IPS-NIHi11 (cell line): ENCODE results near the gene DLG4.
A peak's percentile ranks its signal among the peaks of the same experiment; 100 is the strongest.
"Not testable (repeated sequence)": the region's sequence is repeated elsewhere in the genome, so short reads cannot be mapped to it uniquely, and the experiment has no call there.

Experiments used
- DNase-seq: peaks from one replicate; pipeline ENCODE4 v3.0.0; 2012; ENCODE audit warnings: mixed read lengths, low spot score

Gene DLG4

GRCh38 chr17:7249214-7249613 lies 29.6 kb upstream of the DLG4 start:
- no peak for DNase-seq

GRCh38 chr17:7248796-7249195 lies 29.2 kb upstream of the DLG4 start:
- DNase-seq, result no peak

- no peak for DNase-seq
These were observed 27.1 kb upstream of the DLG4 start for GRCh38 chr17:7246779-7247178.

- DNase-seq, result not testable (repeated sequence)
These were observed 24.2 kb upstream of the DLG4 start for GRCh38 chr17:7243838-7244237.

GRCh38 chr17:7243453-7243729 lies 23.8 kb upstream of the DLG4 start:
- DNase-seq, result no peak

GRCh38 chr17:7242717-7243452 lies 23.2 kb upstream of the DLG4 start:
- DNase-seq, result peak; percentile 94

- peak; percentile 67 for DNase-seq
These were observed 22.4 kb upstream of the DLG4 start, which contains the start of gene GABARAP for GRCh38 chr17:7241783-7242716. TSS of gene GABARAP (minus strand) at chr17:7242449. CDS start at chr17:7242330, 119 bp downstream.

GRCh38 chr17:7241090-7241733 lies 21.6 kb upstream of the DLG4 start:
- DNase-seq, result no peak

GRCh38 chr17:7240375-7240774 lies 20.7 kb upstream of the DLG4 start:
- no peak for DNase-seq

- DNase-seq, result peak; percentile 90
These were observed 19.7 kb upstream of the DLG4 start, which contains the start of gene PHF23 for GRCh38 chr17:7239091-7240027. TSS of gene PHF23 (minus strand) at chr17:7239457. CDS start at chr17:7239279, 178 bp downstream.

- DNase-seq, result no peak
These were observed 18.9 kb upstream of the DLG4 start for GRCh38 chr17:7238420-7239090.

- DNase-seq, result peak; percentile 79
These were observed 18.3 kb upstream of the DLG4 start for GRCh38 chr17:7237761-7238419.

- DNase-seq, result no peak
These were observed 17.7 kb upstream of the DLG4 start for GRCh38 chr17:7237266-7237760.

GRCh38 chr17:7236808-7237207 lies 17.2 kb upstream of the DLG4 start:
- no peak for DNase-seq

- DNase-seq, result no peak
These were observed 16.3 kb upstream of the DLG4 start for GRCh38 chr17:7235693-7236665.

GRCh38 chr17:7234083-7234951 lies 14.7 kb upstream of the DLG4 start, which contains the start of gene DVL2:
TSS of gene DVL2 (minus strand) at chr17:7234517. CDS start at chr17:7234262, 255 bp downstream.
- DNase-seq, result peak; percentile 94

GRCh38 chr17:7233701-7234082 lies 14.1 kb upstream of the DLG4 start:
- DNase-seq, result no peak

GRCh38 chr17:7232114-7232513 lies 12.5 kb upstream of the DLG4 start:
- DNase-seq, result no peak
